ENCODE data around the gene LMCD1. TPM values are rescaled to one million over a fixed set of nuclear protein-coding genes. Genes with fewer than 3 reads are reported as not detected.

The LMCD1 gene
- total and polyA plus RNA-seq, 2 experiments from 2014 or later, result 22.9 to 27.7 TPM

DNA sequence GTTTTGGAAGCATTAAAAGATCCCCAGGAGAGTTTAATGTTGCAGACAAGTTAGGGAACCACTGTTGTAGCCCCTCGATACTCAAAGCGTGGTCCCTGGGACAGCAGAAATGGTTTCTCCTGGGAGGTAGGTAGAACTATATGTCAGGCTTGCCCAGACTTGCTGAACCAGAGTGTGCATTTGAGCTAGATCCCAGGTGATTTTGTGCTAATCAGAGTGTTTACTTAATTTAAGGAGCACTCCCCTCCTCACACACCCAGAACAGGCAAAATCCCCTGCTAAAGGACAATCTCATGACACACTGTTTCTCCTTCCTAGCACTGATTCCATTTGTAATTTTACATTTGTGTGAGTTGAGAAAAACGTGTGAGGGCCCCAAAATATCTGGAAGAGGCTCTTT lies 24.3 kb downstream of the LMCD1 start:
- H3K36me3 ChIP-seq, result no peaks in the 10 kb centered on the region
- no peaks in the 10 kb centered on the region for H3K4me1 ChIP-seq (ENCODE audit: low read depth)
- H3K4me3 ChIP-seq, result no peak overlapping the region
- no peaks in the 10 kb centered on the region for H3K27me3 ChIP-seq
- TF ChIP-seq, protein P1, sequence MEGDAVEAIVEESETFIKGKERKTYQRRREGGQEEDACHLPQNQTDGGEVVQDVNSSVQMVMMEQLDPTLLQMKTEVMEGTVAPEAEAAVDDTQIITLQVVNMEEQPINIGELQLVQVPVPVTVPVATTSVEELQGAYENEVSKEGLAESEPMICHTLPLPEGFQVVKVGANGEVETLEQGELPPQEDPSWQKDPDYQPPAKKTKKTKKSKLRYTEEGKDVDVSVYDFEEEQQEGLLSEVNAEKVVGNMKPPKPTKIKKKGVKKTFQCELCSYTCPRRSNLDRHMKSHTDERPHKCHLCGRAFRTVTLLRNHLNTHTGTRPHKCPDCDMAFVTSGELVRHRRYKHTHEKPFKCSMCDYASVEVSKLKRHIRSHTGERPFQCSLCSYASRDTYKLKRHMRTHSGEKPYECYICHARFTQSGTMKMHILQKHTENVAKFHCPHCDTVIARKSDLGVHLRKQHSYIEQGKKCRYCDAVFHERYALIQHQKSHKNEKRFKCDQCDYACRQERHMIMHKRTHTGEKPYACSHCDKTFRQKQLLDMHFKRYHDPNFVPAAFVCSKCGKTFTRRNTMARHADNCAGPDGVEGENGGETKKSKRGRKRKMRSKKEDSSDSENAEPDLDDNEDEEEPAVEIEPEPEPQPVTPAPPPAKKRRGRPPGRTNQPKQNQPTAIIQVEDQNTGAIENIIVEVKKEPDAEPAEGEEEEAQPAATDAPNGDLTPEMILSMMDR (IDR thresholded peaks at IDR 0.05; ENCODE audit: low read depth, low read length), result no peak
- H3K27ac ChIP-seq, result no peak overlapping the region
- H3K9me3 ChIP-seq (ENCODE audit: low read depth), result no peaks in the 10 kb centered on the region
- no peak for DNase-seq (ENCODE audit: low read depth in 1 of 2, low spot score in 1 of 2)

- no peak overlapping the region for H3K27ac ChIP-seq
- no peaks in the 10 kb centered on the region for H3K9me3 ChIP-seq (ENCODE audit: low read depth)
- peak in 1 of 2 donors; percentile 86 for DNase-seq (ENCODE audit: low read depth in 1 of 2, low spot score in 1 of 2)
- H3K27me3 ChIP-seq, result no peaks in the 10 kb centered on the region
- TF ChIP-seq, protein P1 (IDR thresholded peaks at IDR 0.05; ENCODE audit: low read depth, low read length), result no peak
- no peaks in the 10 kb centered on the region for H3K4me1 ChIP-seq (ENCODE audit: low read depth)
- H3K36me3 ChIP-seq, result no peaks in the 10 kb centered on the region
- no peak overlapping the region for H3K4me3 ChIP-seq
Observed at GRCh38 chr3:8529181-8529637, 27.6 kb downstream of the LMCD1 start.

- no peaks in the 10 kb centered on the region for H3K9me3 ChIP-seq (ENCODE audit: low read depth)
- no peak for DNase-seq (ENCODE audit: low read depth in 1 of 2, low spot score in 1 of 2)
- no peaks in the 10 kb centered on the region for H3K27me3 ChIP-seq
- H3K27ac ChIP-seq, result no peak overlapping the region
- no peaks in the 10 kb centered on the region for H3K36me3 ChIP-seq
- TF ChIP-seq, protein P1 (IDR thresholded peaks at IDR 0.05; ENCODE audit: low read depth, low read length), result no peak
- H3K4me1 ChIP-seq (ENCODE audit: low read depth), result peaks cover 6% of the 10 kb centered on the region
- H3K4me3 ChIP-seq, result no peak overlapping the region
Observed at GRCh38 chr3:8529738-8530525, 28.3 kb downstream of the LMCD1 start.

DNA sequence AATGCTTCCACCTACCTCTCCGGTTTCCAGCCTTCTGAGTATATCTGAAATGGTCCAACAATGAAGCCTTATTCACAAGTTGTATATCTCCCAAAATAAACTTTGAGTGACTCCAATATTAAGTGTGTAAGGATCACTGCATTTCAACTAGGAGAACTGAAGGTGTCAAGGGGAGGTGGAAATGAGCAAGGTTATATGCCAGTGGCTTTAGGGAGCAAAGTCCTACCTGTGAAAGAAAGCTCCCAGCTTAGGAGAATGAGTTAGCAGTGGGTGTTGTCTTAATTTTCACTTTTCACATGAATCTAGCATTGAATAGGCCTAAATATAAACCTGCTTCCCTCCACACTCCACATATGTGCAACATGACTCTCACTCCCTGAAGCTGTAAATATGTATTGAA lies 29.0 kb downstream of the LMCD1 start:
- Histone ChIP-seq H3K36me3 (no peaks in the 10 kb centered on the region), H3K9me3 (ENCODE audit: low read depth) (no peaks in the 10 kb centered on the region), H3K4me3 (no peak overlapping the region), H3K27ac (no peak overlapping the region), H3K27me3 (no peaks in the 10 kb centered on the region), H3K4me1 (ENCODE audit: low read depth) (peaks cover 12% of the 10 kb centered on the region)
- TF ChIP-seq, protein P1 (IDR thresholded peaks at IDR 0.05; ENCODE audit: low read depth, low read length), result no peak
- DNase-seq (ENCODE audit: low read depth in 1 of 2, low spot score in 1 of 2), result no peak

DNA sequence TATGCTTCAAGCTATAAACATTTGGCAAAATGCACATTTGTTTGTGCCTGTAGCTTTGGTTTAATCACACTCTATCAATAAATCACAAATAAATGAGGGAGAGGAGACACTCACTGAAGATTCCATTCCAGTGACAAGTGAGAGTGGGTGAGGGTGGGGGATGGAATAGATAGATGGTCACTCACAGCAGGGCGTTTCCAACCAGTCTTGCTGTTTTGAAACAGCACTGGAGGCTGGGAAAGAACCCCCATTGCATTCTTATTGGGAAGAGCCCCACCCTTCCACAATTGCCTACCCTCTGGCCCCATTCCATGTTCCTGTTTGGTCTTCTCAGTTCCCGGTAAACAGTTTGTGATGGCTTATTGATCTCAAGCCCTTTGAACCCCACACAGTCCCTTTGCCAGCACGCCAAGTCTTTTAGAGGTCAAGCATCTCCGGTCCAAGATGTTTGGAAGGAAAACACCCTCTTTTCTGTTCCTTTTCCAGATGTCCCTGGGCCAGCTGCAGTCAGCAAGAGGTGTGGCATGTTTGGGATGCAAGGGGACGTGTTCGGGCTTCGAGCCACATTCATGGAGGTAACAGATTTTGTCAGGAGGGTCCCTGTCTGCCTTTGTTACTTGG lies 30.7 kb downstream of the LMCD1 start:
- TF ChIP-seq, protein P1 (IDR thresholded peaks at IDR 0.05; ENCODE audit: low read depth, low read length), result no peak
- no peaks in the 10 kb centered on the region for H3K36me3 ChIP-seq
- H3K4me3 ChIP-seq, result no peak overlapping the region
- no peaks in the 10 kb centered on the region for H3K9me3 ChIP-seq (ENCODE audit: low read depth)
- no peaks in the 10 kb centered on the region for H3K27me3 ChIP-seq
- H3K4me1 ChIP-seq (ENCODE audit: low read depth), result peaks cover 17% of the 10 kb centered on the region
- DNase-seq (ENCODE audit: low read depth in 1 of 2, low spot score in 1 of 2), result no peak
- H3K27ac ChIP-seq, result no peak overlapping the region

All from cardiac muscle cell (in vitro differentiated cells and primary cell).